Ishikawa (cell line): ENCODE data around the gene OVOL3.

Experiments
- CREB1 ChIP-seq: IDR thresholded peaks from 2 replicates; pipeline ENCODE4 v1.6.1; 2012; ENCODE audit warnings: low read depth
- ZBTB7A ChIP-seq: IDR thresholded peaks from 2 replicates; pipeline ENCODE4 v1.6.1; 2012; ENCODE audit warnings: low read depth

DNA sequence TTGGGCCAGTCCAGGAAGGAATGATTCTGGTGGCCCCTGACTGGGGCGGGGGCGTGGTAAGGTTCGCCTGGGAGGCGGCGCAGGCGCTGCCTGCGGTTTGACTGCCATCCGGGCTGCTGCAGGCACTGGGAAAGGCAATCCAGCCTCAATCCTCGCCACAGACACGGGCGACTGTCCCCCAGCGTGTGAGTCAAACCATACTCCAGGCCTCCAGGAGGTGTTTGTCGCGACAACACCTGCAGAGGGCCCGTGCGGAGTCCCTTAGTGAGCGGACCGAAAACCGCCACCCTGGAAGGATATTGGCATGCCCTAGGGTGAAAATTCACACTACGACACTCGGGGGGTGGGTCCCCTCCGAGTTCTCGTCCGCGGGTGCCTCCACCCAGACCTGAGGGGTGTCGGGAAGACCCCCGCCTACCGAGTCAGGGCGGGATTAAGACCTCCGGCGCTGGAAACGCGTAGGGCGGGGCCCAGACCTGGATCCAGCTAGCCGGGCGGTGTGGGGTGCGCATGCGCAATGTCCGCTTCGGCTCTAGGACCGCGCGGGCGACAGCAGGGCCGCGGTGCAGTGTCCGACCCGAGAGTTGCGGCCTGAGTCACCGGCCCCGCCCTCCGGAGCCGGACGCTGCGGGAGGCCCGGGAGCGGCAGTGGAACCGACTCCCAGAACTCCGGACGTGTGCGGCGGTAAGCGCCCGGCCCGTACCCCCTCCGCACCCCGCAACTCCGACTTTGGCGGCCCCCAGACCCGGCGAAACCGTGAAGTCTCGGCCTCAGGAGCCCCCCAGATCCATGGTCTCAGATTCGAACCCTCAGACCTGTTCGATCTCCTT lies 28.7 kb downstream of the OVOL3 start, which contains the start of gene CAPNS1:
- TF ChIP-seq CREB1 (no peak), ZBTB7A (peak; percentile 98)
